Astrocyte (in vitro differentiated cells and primary cell): ENCODE results near the gene NUAK2. TPM values are rescaled to one million over a fixed set of nuclear protein-coding genes. Genes with fewer than 3 reads are reported as not detected.

ENCODE experiments used
- DNase-seq: peaks from one replicate; pipeline ENCODE4 v3.0.0-alpha.2; 2010; ENCODE audit warnings: low read depth
- FAIRE-seq: peaks from 2 replicates; lab custom pipeline; 2011; peaks lifted over from hg19 to GRCh38; lab: Jason Lieb, UNC
- H2AFZ ChIP-seq: 2 replicates; pipeline ENCODE4 v1.6.0; 2012; ENCODE audit warnings: low read depth, low read length, inconsistent platforms
- H3K27ac ChIP-seq: 2 replicates; pipeline ENCODE4 v1.5.1; 2011; ENCODE audit warnings: low read depth, low read length, inconsistent platforms
- H3K27me3 ChIP-seq: 2 replicates; pipeline ENCODE4 v1.6.0; 2011; ENCODE audit warnings: low read length, inconsistent platforms; ENCODE audit not compliant: insufficient read depth
- H3K36me3 ChIP-seq: 2 replicates; pipeline ENCODE4 v1.5.1; 2011; ENCODE audit warnings: low read length, inconsistent platforms; ENCODE audit not compliant: insufficient read depth
- H3K4me1 ChIP-seq: 2 replicates; pipeline ENCODE4 v1.5.1; 2011; ENCODE audit warnings: low read length, inconsistent platforms; ENCODE audit not compliant: insufficient read depth
- H3K4me2 ChIP-seq: 2 replicates; pipeline ENCODE4 v1.6.0; 2012; ENCODE audit warnings: low read length, inconsistent platforms
- H3K4me3 ChIP-seq: 2 replicates; pipeline ENCODE4 v1.5.1; 2011; ENCODE audit warnings: low read depth, mild to moderate bottlenecking, low read length, inconsistent platforms; ENCODE audit not compliant: insufficient read depth
- H3K79me2 ChIP-seq: 2 replicates; pipeline ENCODE4 v1.6.0; 2012; ENCODE audit warnings: mild to moderate bottlenecking, low read length, inconsistent platforms; ENCODE audit not compliant: insufficient read depth
- H3K9ac ChIP-seq: 2 replicates; pipeline ENCODE4 v1.6.0; 2012; ENCODE audit warnings: mild to moderate bottlenecking, low read length, inconsistent platforms
- H3K9me3 ChIP-seq: 2 replicates; pipeline ENCODE4 v1.5.1; 2012; ENCODE audit warnings: low read depth, mild to moderate bottlenecking, low read length, inconsistent platforms; ENCODE audit not compliant: insufficient read depth
- H4K20me1 ChIP-seq: 2 replicates; pipeline ENCODE4 v1.6.0; 2012; ENCODE audit warnings: low read length, inconsistent platforms; ENCODE audit not compliant: insufficient read depth
- H3K27ac Mint-ChIP-seq: one replicate; pipeline ENCODE4 v1.8.0; 2021; ENCODE audit warnings: mild to moderate bottlenecking, mixed read lengths; ENCODE audit not compliant: unreplicated experiment
- H3K27me3 Mint-ChIP-seq: one replicate; pipeline ENCODE4 v1.8.0; 2021; ENCODE audit warnings: low read depth, mixed read lengths; ENCODE audit not compliant: unreplicated experiment
- H3K36me3 Mint-ChIP-seq: one replicate; pipeline ENCODE4 v1.8.0; 2021; ENCODE audit warnings: low read depth, mixed read lengths; ENCODE audit not compliant: unreplicated experiment
- H3K4me1 Mint-ChIP-seq: one replicate; pipeline ENCODE4 v1.8.0; 2021; ENCODE audit warnings: low read depth, mixed read lengths; ENCODE audit not compliant: unreplicated experiment
- H3K4me3 Mint-ChIP-seq: one replicate; pipeline ENCODE4 v1.8.0; 2021; ENCODE audit warnings: mild to moderate bottlenecking, moderate library complexity, mixed read lengths; ENCODE audit not compliant: unreplicated experiment
- H3K9me3 Mint-ChIP-seq: one replicate; pipeline ENCODE4 v1.8.0; 2021; ENCODE audit warnings: mild to moderate bottlenecking, mixed read lengths; ENCODE audit not compliant: unreplicated experiment
- EZH2 ChIP-seq: IDR thresholded peaks from 2 replicates; pipeline ENCODE4 v1.6.1; 2012; ENCODE audit warnings: mild to moderate bottlenecking, low read length, inconsistent platforms; ENCODE audit not compliant: insufficient read depth
- total RNA-seq: library from RNA; stranded (reverse); gene quantifications from 2 replicates; pipeline ENCODE4 v1.2.1, GENCODE V29; 2021
- TF ChIP-seq, protein P1 (sequence below): IDR thresholded peaks from 2 replicates; pipeline ENCODE4 v1.5.1; 2011; ENCODE audit warnings: low read depth, mild to moderate bottlenecking, inconsistent platforms, low read length, moderate library complexity; ENCODE audit not compliant: insufficient read depth

Gene NUAK2
- total RNA-seq, 1 donor from 2014 or later = 49.4 TPM

DNA sequence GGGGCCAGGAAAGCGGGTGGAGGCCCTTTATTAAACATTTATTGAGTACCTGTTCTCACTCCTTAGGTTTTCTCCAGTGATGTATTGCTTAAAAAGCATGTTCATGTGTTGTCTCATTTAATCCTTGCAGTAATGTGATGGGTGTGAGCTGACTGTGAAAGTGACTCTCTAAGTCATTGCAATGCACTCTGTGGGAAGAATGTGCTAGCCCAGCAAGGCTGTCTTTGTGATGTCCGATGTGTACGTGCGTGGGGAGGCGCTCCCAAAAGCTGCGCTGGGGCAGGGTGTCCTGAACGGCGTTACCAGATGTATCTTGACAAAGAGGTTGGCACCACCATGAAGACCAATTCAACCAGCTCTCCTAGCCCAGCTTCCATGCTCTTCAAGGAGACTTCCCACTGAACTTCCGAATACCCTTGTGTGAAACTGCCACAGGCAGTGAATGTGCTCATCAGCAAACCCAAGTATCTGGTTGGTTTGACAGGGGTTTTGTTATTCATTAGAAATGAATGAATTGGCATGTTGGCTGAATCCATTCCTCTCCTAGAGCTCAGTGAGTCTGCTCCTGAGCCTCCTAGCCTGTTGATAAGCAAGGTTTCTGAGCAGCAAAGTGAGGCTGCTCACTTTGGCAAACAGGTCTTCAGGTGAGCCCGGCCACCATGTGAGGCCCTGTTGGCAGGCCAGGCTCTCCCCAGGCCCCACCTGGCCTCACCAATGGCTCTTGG, 28.0 kb downstream of the NUAK2 start:
- no peak for FAIRE-seq
- Histone ChIP-seq H3K4me1 (peaks cover 28% of the 10 kb centered on the region), H3K9ac (peak overlapping the region; percentile 78), H3K27me3 (no peaks in the 10 kb centered on the region), H3K4me2 (peak overlapping the region; percentile 75), H3K27ac (peak overlapping the region; percentile 93), H3K4me3 (no peak overlapping the region), H3K79me2 (no peaks in the 10 kb centered on the region), H3K36me3 (no peaks in the 10 kb centered on the region), H2AFZ (no peak overlapping the region), H3K9me3 (no peaks in the 10 kb centered on the region), H4K20me1 (no peaks in the 10 kb centered on the region)
- no peak overlapping the region for H3K4me3 Mint-ChIP-seq
- peak overlapping the region; percentile 100 for H3K27ac Mint-ChIP-seq
- no peak for DNase-seq
- TF ChIP-seq, protein P1, sequence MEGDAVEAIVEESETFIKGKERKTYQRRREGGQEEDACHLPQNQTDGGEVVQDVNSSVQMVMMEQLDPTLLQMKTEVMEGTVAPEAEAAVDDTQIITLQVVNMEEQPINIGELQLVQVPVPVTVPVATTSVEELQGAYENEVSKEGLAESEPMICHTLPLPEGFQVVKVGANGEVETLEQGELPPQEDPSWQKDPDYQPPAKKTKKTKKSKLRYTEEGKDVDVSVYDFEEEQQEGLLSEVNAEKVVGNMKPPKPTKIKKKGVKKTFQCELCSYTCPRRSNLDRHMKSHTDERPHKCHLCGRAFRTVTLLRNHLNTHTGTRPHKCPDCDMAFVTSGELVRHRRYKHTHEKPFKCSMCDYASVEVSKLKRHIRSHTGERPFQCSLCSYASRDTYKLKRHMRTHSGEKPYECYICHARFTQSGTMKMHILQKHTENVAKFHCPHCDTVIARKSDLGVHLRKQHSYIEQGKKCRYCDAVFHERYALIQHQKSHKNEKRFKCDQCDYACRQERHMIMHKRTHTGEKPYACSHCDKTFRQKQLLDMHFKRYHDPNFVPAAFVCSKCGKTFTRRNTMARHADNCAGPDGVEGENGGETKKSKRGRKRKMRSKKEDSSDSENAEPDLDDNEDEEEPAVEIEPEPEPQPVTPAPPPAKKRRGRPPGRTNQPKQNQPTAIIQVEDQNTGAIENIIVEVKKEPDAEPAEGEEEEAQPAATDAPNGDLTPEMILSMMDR = no peak
- TF ChIP-seq EZH2 = no peak
- peaks cover 50% of the 10 kb centered on the region for H3K4me1 Mint-ChIP-seq
- no peaks in the 10 kb centered on the region for H3K9me3 Mint-ChIP-seq
- H3K27me3 Mint-ChIP-seq = no peaks in the 10 kb centered on the region
- H3K36me3 Mint-ChIP-seq = no peaks in the 10 kb centered on the region

DNA sequence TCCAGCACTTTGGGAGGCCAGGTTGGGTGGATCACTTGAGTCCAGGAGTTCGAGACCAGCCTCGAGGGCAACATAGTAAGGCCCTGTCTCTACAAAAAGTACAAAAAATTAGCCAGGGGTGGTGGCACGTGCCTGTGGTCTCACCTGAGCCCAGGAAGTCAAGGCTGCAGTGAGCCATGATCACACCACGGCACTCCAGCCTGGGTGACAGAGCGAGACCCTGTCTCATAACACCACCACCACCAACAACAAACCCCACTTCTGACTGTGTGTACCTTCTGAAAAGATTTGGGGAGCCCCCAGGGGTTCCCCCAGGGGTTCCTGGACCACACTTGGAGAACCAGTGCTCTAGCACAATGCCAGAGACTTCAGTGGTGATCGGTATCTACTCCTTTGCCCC, 29.9 kb downstream of the NUAK2 start:
- H3K9me3 Mint-ChIP-seq = no peaks in the 10 kb centered on the region
- peaks cover 51% of the 10 kb centered on the region for H3K4me1 Mint-ChIP-seq
- Histone ChIP-seq H3K4me2 (no peak overlapping the region), H3K36me3 (no peaks in the 10 kb centered on the region), H3K9ac (no peak overlapping the region), H3K27ac (no peak overlapping the region), H3K79me2 (no peaks in the 10 kb centered on the region), H2AFZ (no peak overlapping the region), H3K9me3 (no peaks in the 10 kb centered on the region), H3K4me1 (peaks cover 37% of the 10 kb centered on the region), H4K20me1 (no peaks in the 10 kb centered on the region), H3K4me3 (no peak overlapping the region), H3K27me3 (no peaks in the 10 kb centered on the region)
- H3K27ac Mint-ChIP-seq = no peak overlapping the region
- no peaks in the 10 kb centered on the region for H3K36me3 Mint-ChIP-seq
- H3K27me3 Mint-ChIP-seq = no peaks in the 10 kb centered on the region
- DNase-seq (no peak), FAIRE-seq (no peak)
- TF ChIP-seq, protein P1 = no peak
- TF ChIP-seq EZH2 = no peak
- H3K4me3 Mint-ChIP-seq = no peak overlapping the region
